Stimulated activated memory B cell treated with anti-CD40 and anti-IgM and Interleukin-4, amounts not matched to agents 10 μg/mL and 1 μg/mL and 100 μg/mL, for 72 hours (primary cell): ENCODE measurements around the gene SMAD3.
A peak's percentile ranks its signal among the peaks of the same experiment; 100 is the strongest.

Source experiments
- ATAC-seq: fragments of 150-1000 bp; cut with Tn5 transposase; 2 replicates; pipeline ENCODE4 v1.10.0; 2021
- H3K27ac Mint-ChIP-seq: one replicate; pipeline ENCODE4 v1.8.0; 2022; ENCODE audit warnings: mild to moderate bottlenecking, mixed read lengths
- H3K27me3 Mint-ChIP-seq: one replicate; pipeline ENCODE4 v1.8.0; 2022; ENCODE audit warnings: mixed read lengths
- H3K36me3 Mint-ChIP-seq: one replicate; pipeline ENCODE4 v1.8.0; 2022; ENCODE audit warnings: mixed read lengths
- H3K4me1 Mint-ChIP-seq: one replicate; pipeline ENCODE4 v1.8.0; 2022; ENCODE audit warnings: mixed read lengths
- H3K4me3 Mint-ChIP-seq: one replicate; pipeline ENCODE4 v1.8.0; 2022; ENCODE audit warnings: mild to moderate bottlenecking, moderate library complexity, mixed read lengths
- H3K9me3 Mint-ChIP-seq: one replicate; pipeline ENCODE4 v1.8.0; 2022; ENCODE audit warnings: mixed read lengths

The SMAD3 gene

DNA sequence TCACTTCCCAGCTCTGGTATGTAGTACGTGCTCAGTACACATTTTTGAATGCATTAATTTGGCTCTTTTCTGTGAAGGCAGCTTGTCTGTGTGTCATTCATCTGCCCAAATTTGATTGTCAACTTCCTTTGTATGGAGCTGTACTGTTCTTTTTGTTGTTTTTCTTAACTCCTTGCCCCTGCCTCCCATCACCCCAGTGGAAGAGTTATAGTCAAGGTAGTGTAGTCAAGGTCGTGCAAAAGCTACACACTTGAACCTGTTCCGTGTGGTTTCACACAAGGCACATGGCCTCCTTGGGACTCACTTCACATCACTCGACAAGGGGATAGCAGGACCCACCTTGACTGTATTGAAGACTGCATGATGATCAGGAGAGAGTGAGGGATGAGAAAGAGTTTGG is 37.6 kb downstream of the SMAD3 start:
- Mint-ChIP-seq H3K4me3 (no peak overlapping the region), H3K27me3 (no peaks in the 10 kb centered on the region), H3K36me3 (peaks cover 15% of the 10 kb centered on the region), H3K9me3 (no peaks in the 10 kb centered on the region), H3K27ac (no peak overlapping the region), H3K4me1 (no peaks in the 10 kb centered on the region)
- no peak for ATAC-seq

DNA sequence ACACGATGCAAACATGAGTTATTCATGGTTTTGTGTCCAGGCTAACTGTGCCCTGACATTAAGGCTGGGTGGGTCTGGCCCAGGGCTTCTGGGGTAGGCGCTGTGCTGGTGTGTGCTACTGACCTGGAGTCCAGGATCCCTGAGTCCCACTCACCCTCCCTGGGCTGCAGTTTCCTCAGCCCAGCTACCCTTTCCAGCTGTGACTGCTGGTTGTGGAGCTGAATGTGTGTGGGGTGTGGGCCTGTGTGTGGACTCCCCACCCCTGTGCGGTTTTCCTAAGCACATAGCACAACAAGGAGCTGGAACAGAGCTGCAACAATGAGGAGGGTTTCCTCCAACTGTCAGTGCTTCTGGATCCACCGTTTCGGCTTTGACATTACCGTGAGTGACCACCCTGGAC is 38.0 kb downstream of the SMAD3 start:
- Mint-ChIP-seq H3K36me3 (peaks cover 20% of the 10 kb centered on the region), H3K4me3 (no peak overlapping the region), H3K27ac (no peak overlapping the region), H3K9me3 (no peaks in the 10 kb centered on the region), H3K27me3 (no peaks in the 10 kb centered on the region), H3K4me1 (no peaks in the 10 kb centered on the region)
- ATAC-seq, result no peak

DNA sequence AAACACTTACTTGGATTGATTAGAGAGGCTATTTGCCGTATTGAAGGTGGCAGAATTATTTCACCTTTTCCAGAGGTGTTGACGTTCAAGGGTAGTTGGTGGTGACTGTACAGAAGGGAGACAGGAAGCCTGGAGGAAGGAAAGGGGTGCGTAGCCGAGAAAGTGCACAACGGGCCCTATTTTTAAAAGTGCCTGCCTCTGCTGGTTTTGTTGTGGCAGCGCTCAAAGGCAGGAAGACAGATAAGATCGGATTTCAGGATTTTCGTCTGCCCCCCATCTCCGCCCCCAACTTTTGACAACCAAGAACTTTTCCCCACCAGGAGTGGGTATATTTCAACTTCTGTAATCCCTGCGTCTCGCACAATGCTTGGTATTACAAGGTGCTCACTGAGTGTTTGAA is 38.5 kb downstream of the SMAD3 start:
- no peak overlapping the region for H3K4me3 Mint-ChIP-seq
- no peaks in the 10 kb centered on the region for H3K27me3 Mint-ChIP-seq
- no peaks in the 10 kb centered on the region for H3K9me3 Mint-ChIP-seq
- H3K27ac Mint-ChIP-seq, result no peak overlapping the region
- peaks cover 22% of the 10 kb centered on the region for H3K36me3 Mint-ChIP-seq
- H3K4me1 Mint-ChIP-seq, result no peaks in the 10 kb centered on the region
- ATAC-seq, result no peak

DNA sequence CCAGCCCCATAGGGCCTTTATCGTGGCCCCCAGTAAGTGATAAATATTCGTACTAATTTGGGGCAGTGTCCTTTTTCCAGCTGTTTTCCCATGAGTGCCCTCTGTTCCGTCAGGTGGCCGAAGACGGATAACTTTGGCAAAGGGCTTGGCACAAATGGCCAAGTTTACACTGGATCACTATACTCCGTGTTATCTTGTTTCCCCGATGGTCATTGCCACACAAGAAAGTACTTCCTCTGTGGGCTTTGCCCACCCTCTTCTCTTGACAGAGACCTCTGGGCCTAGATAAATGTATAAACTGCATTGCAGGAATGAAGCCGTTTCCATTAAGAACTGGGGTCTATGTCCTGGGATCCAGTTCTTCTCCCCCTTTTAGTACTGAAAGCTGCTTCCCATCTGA is 39.1 kb downstream of the SMAD3 start:
- Mint-ChIP-seq H3K36me3 (peaks cover 22% of the 10 kb centered on the region), H3K9me3 (no peaks in the 10 kb centered on the region), H3K4me1 (no peaks in the 10 kb centered on the region), H3K27me3 (no peaks in the 10 kb centered on the region), H3K27ac (no peak overlapping the region), H3K4me3 (no peak overlapping the region)
- ATAC-seq, result no peak

- H3K4me3 Mint-ChIP-seq, result no peak overlapping the region
Measured at GRCh38 chr15:67105065-67105951, 39.9 kb downstream of the SMAD3 start.

GRCh38 chr15:67105991-67106763 is 40.8 kb downstream of the SMAD3 start:
- Mint-ChIP-seq H3K36me3 (peaks cover 25% of the 10 kb centered on the region), H3K27ac (no peak overlapping the region), H3K4me3 (no peak overlapping the region), H3K9me3 (peaks cover 3% of the 10 kb centered on the region), H3K4me1 (no peaks in the 10 kb centered on the region), H3K27me3 (no peaks in the 10 kb centered on the region)
- ATAC-seq, result no peak

More at GRCh38 chr15:67105065-67105951, 39.9 kb downstream of the SMAD3 start:
- no peaks in the 10 kb centered on the region for H3K27me3 Mint-ChIP-seq
- H3K9me3 Mint-ChIP-seq, result no peaks in the 10 kb centered on the region
- H3K36me3 Mint-ChIP-seq, result peaks cover 22% of the 10 kb centered on the region
- no peaks in the 10 kb centered on the region for H3K4me1 Mint-ChIP-seq
- no peak overlapping the region for H3K27ac Mint-ChIP-seq
- no peak for ATAC-seq

- ATAC-seq, result no peak
- Mint-ChIP-seq H3K27ac (no peak overlapping the region), H3K36me3 (peaks cover 30% of the 10 kb centered on the region), H3K9me3 (peaks cover 6% of the 10 kb centered on the region), H3K4me3 (no peak overlapping the region), H3K4me1 (no peaks in the 10 kb centered on the region), H3K27me3 (no peaks in the 10 kb centered on the region)
Measured at GRCh38 chr15:67106764-67107013, 41.3 kb downstream of the SMAD3 start.

- no peak for ATAC-seq
- Mint-ChIP-seq H3K36me3 (peaks cover 32% of the 10 kb centered on the region), H3K27ac (no peak overlapping the region), H3K4me3 (no peak overlapping the region), H3K27me3 (no peaks in the 10 kb centered on the region), H3K9me3 (peaks cover 7% of the 10 kb centered on the region), H3K4me1 (no peaks in the 10 kb centered on the region)
Measured at GRCh38 chr15:67107014-67107812, 41.8 kb downstream of the SMAD3 start.

GRCh38 chr15:67108122-67108961 is 42.9 kb downstream of the SMAD3 start:
- no peak for ATAC-seq
- no peaks in the 10 kb centered on the region for H3K27me3 Mint-ChIP-seq
- H3K27ac Mint-ChIP-seq, result no peak overlapping the region
- peaks cover 28% of the 10 kb centered on the region for H3K36me3 Mint-ChIP-seq
- H3K4me1 Mint-ChIP-seq, result peaks cover 4% of the 10 kb centered on the region
- peaks cover 7% of the 10 kb centered on the region for H3K9me3 Mint-ChIP-seq
- H3K4me3 Mint-ChIP-seq, result peak overlapping the region; percentile 27

- Mint-ChIP-seq H3K4me1 (peaks cover 15% of the 10 kb centered on the region), H3K27ac (no peak overlapping the region), H3K9me3 (peaks cover 7% of the 10 kb centered on the region), H3K4me3 (peak overlapping the region; percentile 25), H3K27me3 (no peaks in the 10 kb centered on the region), H3K36me3 (peaks cover 28% of the 10 kb centered on the region)
- peak; percentile 95 for ATAC-seq
Measured at GRCh38 chr15:67109141-67110034, 44.0 kb downstream of the SMAD3 start.

- peaks cover 28% of the 10 kb centered on the region for H3K36me3 Mint-ChIP-seq
- peak overlapping the region; percentile 43 for H3K4me3 Mint-ChIP-seq
- H3K9me3 Mint-ChIP-seq, result peaks cover 7% of the 10 kb centered on the region
- ATAC-seq, result peak; percentile 81
- no peak overlapping the region for H3K27ac Mint-ChIP-seq
- H3K4me1 Mint-ChIP-seq, result peaks cover 25% of the 10 kb centered on the region
- no peaks in the 10 kb centered on the region for H3K27me3 Mint-ChIP-seq
Measured at GRCh38 chr15:67110361-67110781, 45.0 kb downstream of the SMAD3 start.

DNA sequence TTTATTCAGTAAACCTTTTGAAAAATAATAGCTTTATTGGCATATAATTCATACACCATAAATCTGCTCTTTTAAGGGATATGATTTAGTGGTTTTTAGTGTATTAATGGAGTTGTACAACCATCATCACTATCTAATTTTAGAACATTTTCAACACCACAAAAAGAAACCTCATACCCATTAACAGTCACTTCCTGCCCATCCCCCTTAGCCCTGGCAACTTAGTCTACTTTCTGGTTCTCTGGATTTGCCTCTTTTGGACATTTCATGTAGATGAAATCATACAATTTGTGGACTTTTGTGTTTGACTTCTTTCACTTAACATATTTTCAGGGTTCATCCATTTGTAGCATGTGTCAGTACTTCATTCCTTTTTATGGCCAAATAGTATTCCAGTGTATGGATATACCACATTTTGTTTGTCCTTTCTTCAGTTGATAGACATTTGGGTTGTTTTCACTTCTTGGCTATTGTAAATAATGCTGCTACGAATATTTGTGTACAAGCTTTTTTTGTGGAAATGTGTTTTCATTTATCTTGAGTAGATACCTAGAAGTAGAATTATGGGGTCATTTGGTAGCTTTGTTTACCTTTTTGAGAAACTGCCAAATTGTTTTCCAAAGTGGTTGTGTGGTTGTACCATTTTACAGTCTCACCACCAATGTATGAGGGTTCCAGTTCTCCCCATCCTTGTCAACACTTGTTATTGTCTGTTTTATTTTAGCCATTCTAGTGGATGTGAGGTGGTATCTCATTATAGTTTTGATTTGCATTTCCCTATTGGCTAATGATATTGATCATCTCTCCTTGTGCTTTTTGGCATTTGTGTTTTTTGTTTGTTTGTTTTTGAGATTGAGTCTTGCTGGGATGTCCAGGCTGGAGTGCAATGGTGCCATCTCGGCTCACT is 45.8 kb downstream of the SMAD3 start:
- ATAC-seq, result no peak
- peaks cover 7% of the 10 kb centered on the region for H3K9me3 Mint-ChIP-seq

GRCh38 chr15:67114046-67114445 is 48.6 kb downstream of the SMAD3 start:
- peaks cover 15% of the 10 kb centered on the region for H3K36me3 Mint-ChIP-seq

More for the DNA sequence above, 45.8 kb downstream of the SMAD3 start:
- no peak overlapping the region for H3K27ac Mint-ChIP-seq
- peaks cover 22% of the 10 kb centered on the region for H3K36me3 Mint-ChIP-seq
- H3K27me3 Mint-ChIP-seq, result no peaks in the 10 kb centered on the region
- H3K4me3 Mint-ChIP-seq, result no peak overlapping the region
- peaks cover 33% of the 10 kb centered on the region for H3K4me1 Mint-ChIP-seq

More at GRCh38 chr15:67114046-67114445, 48.6 kb downstream of the SMAD3 start:
- peaks cover 61% of the 10 kb centered on the region for H3K4me1 Mint-ChIP-seq
- no peaks in the 10 kb centered on the region for H3K27me3 Mint-ChIP-seq
- H3K27ac Mint-ChIP-seq, result peak overlapping the region; percentile 97
- no peak overlapping the region for H3K4me3 Mint-ChIP-seq
- ATAC-seq, result no peak
- peaks cover 7% of the 10 kb centered on the region for H3K9me3 Mint-ChIP-seq
